Thoracic aorta (tissue), 2 donors: ENCODE measurements around the gene PRKG2. TPM values are rescaled to one million over a fixed set of nuclear protein-coding genes. Genes with fewer than 3 reads are reported as not detected.

Experiments
- ATAC-seq: fragments of 150-250 bp; one replicate; pipeline ENCODE4 v1.8.0; 2017; ENCODE audit warnings: low read depth; ENCODE audit not compliant: insufficient number of reproducible peaks, low FRiP score
- DNase-seq: peaks from one replicate; pipeline ENCODE4 v3.0.0-alpha.2; 2020; ENCODE audit warnings: low spot score
- H3K27ac ChIP-seq, 2 donors: fragments of 200-600 bp; sonication (generic); 1 replicate in 1 of 2; 2 replicates in 1 of 2; pipeline ENCODE4 v1.5.1; 2016; ENCODE audit warnings: mild to moderate bottlenecking in 2 of 2, moderate library complexity in 2 of 2
- H3K27me3 ChIP-seq: fragments of 200-600 bp; sonication (generic); replicated peaks from 2 replicates; pipeline ENCODE4 v1.6.0; 2016; ENCODE audit warnings: mild to moderate bottlenecking; ENCODE audit not compliant: insufficient read depth
- H3K36me3 ChIP-seq: fragments of 200-600 bp; sonication (generic); one replicate; pipeline ENCODE4 v1.5.1; 2016
- H3K4me1 ChIP-seq, 2 donors: fragments of 200-600 bp; sonication (generic); 1 replicate in 1 of 2; 2 replicates in 1 of 2; pipeline versions ENCODE4 v1.5.1 to v1.6.0; 2016; ENCODE audit warnings: low read depth in 2 of 2, mild to moderate bottlenecking in 1 of 2; ENCODE audit not compliant: control insufficient read depth in 1 of 2
- H3K4me3 ChIP-seq: fragments of 200-600 bp; sonication (generic); 2 replicates; pipeline ENCODE4 v1.5.1; 2016; ENCODE audit warnings: mild to moderate bottlenecking
- H3K9me3 ChIP-seq: fragments of 200-600 bp; sonication (generic); 2 replicates; pipeline ENCODE4 v1.5.1; 2016
- CTCF ChIP-seq: fragments of 200-600 bp; sonication (generic); IDR thresholded peaks from one replicate; pipeline ENCODE4 v1.5.1; 2019; ENCODE audit warnings: antibody characterized with exemption
- total RNA-seq, 2 donors: library from RNA; depleted of rRNA; stranded (reverse); fragments of >200 nt; gene quantifications; one replicate each; pipeline versions ENCODE4 v1.1.0 to v1.2.3, GENCODE V29; 2016

Gene PRKG2
- total RNA-seq, 2 donors from 2014 or later: 0.14 TPM; not detected in 1

GRCh38 chr4:81204571-81204970 lies 10.5 kb downstream of the PRKG2 start:
- DNase-seq: no peak
- ATAC-seq: no peak
- H3K27ac ChIP-seq: no peak overlapping the region
- no peak overlapping the region for H3K4me3 ChIP-seq
- TF ChIP-seq CTCF: no peak
- no peaks in the 10 kb centered on the region for H3K4me1 ChIP-seq
- H3K27me3 ChIP-seq: no peaks in the 10 kb centered on the region
- no peaks in the 10 kb centered on the region for H3K36me3 ChIP-seq
- no peaks in the 10 kb centered on the region for H3K9me3 ChIP-seq

GRCh38 chr4:81199831-81200230 lies 15.2 kb downstream of the PRKG2 start:
- Histone ChIP-seq H3K36me3 (no peaks in the 10 kb centered on the region), H3K27ac (no peak overlapping the region), H3K27me3 (no peaks in the 10 kb centered on the region), H3K4me3 (no peak overlapping the region), H3K4me1 (peaks cover 0 to 12% of the 10 kb centered on the region in 2 donors), H3K9me3 (no peaks in the 10 kb centered on the region)
- no peak for TF ChIP-seq CTCF
- DNase-seq (no peak), ATAC-seq (no peak)

GRCh38 chr4:81198609-81199008 lies 16.4 kb downstream of the PRKG2 start:
- Histone ChIP-seq H3K27ac (no peak overlapping the region), H3K36me3 (no peaks in the 10 kb centered on the region), H3K4me3 (no peak overlapping the region), H3K27me3 (no peaks in the 10 kb centered on the region), H3K9me3 (no peaks in the 10 kb centered on the region), H3K4me1 (peaks cover 0 to 12% of the 10 kb centered on the region in 2 donors)
- DNase-seq (no peak), ATAC-seq (no peak)
- TF ChIP-seq CTCF: no peak

GRCh38 chr4:81197864-81198524 lies 17.0 kb downstream of the PRKG2 start:
- H3K4me3 ChIP-seq: no peak overlapping the region
- H3K27ac ChIP-seq: no peak overlapping the region
- TF ChIP-seq CTCF: no peak
- no peaks in the 10 kb centered on the region for H3K27me3 ChIP-seq
- DNase-seq: no peak
- H3K36me3 ChIP-seq: no peaks in the 10 kb centered on the region
- H3K9me3 ChIP-seq: no peaks in the 10 kb centered on the region
- peaks cover 0 to 12% of the 10 kb centered on the region in 2 donors for H3K4me1 ChIP-seq
- no peak for ATAC-seq

GRCh38 chr4:81196126-81196650 lies 18.8 kb downstream of the PRKG2 start:
- ATAC-seq: no peak
- Histone ChIP-seq H3K9me3 (no peaks in the 10 kb centered on the region), H3K27me3 (no peaks in the 10 kb centered on the region), H3K4me1 (peaks cover 0 to 12% of the 10 kb centered on the region in 2 donors), H3K4me3 (no peak overlapping the region), H3K36me3 (no peaks in the 10 kb centered on the region), H3K27ac (no peak overlapping the region)
- no peak for TF ChIP-seq CTCF
- no peak for DNase-seq
